ENCODE measurements around the gene TFB2M.
"Not testable (repeated sequence)": the region's sequence is repeated elsewhere in the genome, so short reads cannot be mapped to it uniquely, and the experiment has no call there.

TFB2M gene, protein sequence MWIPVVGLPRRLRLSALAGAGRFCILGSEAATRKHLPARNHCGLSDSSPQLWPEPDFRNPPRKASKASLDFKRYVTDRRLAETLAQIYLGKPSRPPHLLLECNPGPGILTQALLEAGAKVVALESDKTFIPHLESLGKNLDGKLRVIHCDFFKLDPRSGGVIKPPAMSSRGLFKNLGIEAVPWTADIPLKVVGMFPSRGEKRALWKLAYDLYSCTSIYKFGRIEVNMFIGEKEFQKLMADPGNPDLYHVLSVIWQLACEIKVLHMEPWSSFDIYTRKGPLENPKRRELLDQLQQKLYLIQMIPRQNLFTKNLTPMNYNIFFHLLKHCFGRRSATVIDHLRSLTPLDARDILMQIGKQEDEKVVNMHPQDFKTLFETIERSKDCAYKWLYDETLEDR

DNA sequence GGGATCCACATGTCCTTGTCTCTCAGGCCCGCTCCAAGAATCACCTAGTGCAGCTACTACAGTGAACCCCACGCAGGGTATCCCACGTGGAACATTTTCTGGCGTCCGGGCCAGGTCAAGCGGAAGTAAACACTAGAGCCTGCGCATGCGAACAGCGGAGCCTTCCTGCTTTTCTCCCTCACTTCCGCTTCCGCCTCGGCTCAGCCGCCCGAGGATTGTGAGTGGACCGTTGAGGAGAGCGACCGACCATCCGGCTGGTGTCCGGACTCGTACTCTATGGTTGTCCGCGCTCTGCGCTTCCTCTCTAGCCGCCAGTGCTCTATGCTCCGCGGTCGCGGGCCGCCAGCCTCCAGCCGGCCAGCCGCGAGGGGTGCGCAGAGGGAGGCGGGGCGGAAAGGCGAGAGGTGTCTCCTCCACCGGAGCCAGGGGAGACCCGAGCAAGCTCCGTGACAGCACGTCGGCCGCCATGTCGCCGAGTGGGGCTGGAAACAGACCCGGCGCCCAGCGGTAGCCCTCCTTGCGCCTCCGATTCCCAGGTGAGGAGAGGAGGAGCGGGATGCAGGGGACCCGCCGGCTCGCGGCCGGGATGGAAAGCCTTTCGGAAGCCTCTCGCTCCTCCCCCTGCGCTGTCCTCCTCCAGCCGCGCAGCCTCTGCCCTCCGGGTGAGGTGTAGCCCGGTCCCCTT, at the start of gene TFB2M, which contains the start of gene CNST:
Gene TFB2M, minus strand, starts transcription at position 134 of the 685 bp plus-strand sequence. Its CDS starts 123 bp downstream, at position 11.
Gene CNST, plus strand, starts transcription at position 329 of the 685 bp plus-strand sequence. CDS start 25,107 bp downstream, outside the sequence.
- peak; percentile 75 for DNase-seq (ENCODE audit: low read depth)

GRCh38 chr1:246613096-246613758, 47.2 kb upstream of the TFB2M start:
- no peak for DNase-seq (ENCODE audit: low read depth)

DNA sequence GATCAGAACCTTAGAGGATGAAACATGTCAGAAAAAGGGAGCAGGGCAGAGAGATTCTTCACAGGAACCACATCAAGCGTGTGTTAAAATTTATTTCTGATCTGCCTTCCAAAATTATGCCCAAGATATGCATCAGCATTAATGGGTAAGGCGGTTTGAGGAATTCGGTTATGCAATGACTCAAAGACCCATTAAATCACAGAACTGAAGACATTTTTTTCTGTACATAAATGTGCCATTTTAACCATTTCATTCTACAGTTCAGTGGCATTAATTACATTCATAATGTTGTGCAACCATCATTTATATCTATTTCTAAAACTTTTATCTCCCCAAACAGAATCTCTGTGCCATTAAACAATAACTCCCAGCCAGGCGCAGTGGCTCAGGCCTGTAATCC, 43.6 kb upstream of the TFB2M start:
- no peak for DNase-seq (ENCODE audit: low read depth)

- no peak for DNase-seq (ENCODE audit: low read depth)
Observed at GRCh38 chr1:246608616-246609376, 42.7 kb upstream of the TFB2M start.

DNA sequence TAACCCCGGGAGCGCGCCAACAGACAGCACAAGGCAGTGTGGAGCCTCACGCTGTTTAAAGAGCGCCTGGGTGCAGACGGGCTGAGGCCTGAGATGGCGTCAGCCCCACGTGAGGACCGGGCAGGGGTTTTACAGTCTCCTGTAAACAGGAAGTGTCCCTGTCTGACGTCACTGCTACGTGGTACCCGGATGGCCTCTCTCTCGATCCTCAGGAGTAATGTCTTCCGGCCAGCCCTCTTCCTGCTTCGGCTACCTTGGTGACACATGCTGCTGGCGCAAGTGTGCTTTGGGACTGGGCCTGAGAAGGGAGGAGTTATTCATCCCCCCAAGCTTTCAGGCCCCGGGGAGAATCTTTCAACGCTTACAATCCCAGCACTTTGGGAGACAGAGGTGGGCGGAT, 41.4 kb upstream of the TFB2M start:
- no peak for DNase-seq (ENCODE audit: low read depth)

DNA sequence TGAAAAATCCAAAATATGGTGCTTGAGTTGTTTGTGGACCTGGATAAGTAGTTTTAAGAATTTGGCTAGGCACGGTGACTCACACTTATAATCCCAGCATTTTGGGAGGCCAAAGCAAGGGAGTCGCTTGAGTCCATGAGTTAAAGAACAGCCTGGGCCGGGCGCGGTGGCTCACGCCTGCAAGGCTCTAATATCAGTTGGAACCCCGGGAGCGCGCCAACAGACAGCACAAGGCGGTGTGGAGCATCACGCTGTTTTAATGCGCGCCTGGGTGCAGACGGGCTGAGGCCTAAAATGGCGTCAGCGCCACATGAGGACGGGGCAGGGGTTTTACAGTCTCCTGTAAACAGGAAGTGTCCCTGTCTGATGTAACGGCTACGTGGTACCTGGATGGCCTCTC, 39.2 kb upstream of the TFB2M start:
- not testable (repeated sequence) for DNase-seq (ENCODE audit: low read depth)

DNA sequence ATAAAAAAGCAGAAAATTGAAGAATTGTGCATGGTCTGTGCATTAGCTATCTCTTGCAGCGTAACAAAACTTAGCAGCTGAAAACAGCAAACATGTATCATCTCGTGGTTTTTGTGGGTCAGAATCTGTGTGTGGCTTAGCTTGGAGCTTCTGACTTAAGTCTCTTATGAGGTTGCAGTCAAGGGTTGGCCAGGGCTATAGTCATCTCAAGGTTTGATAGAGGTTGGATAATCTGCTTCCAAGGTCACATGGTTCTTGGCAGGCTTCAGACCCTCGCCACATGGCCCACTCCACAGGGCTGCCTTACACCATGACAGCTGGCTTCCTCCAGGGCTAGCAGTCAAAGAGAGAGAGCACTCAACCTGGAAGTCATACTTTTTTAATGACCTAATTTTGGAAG, 36.1 kb upstream of the TFB2M start:
- no peak for DNase-seq (ENCODE audit: low read depth)

- DNase-seq (ENCODE audit: low read depth) = no peak
Observed at GRCh38 chr1:246600579-246600978, 34.5 kb upstream of the TFB2M start.

GRCh38 chr1:246599315-246599714, 33.3 kb upstream of the TFB2M start:
- DNase-seq (ENCODE audit: low read depth) = no peak

GRCh38 chr1:246597971-246598370, 31.9 kb upstream of the TFB2M start:
- no peak for DNase-seq (ENCODE audit: low read depth)

DNA sequence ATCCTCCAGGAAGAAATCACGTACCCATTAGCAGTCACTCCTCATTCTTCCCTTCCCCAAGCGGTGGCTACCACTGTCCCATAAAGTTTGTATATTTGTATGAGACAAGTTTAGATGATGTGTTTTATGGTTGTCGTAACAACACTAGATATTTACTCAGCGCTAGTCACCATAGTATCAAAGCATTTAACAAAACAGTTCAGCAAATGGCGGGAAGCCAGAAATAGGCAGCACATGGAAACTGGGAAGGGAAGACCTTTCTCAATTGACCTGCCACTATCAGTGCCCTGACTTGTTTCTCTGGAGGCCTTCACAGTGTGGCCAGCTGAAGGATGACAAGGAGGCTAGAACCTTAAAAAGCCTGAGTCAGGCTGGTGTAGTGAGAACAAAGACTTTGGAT, 31.3 kb upstream of the TFB2M start:
- no peak for DNase-seq (ENCODE audit: low read depth)

- DNase-seq (ENCODE audit: low read depth) = no peak
Observed at GRCh38 chr1:246595146-246595545, 29.1 kb upstream of the TFB2M start.

GRCh38 chr1:246592695-246593094, 26.6 kb upstream of the TFB2M start:
- no peak for DNase-seq (ENCODE audit: low read depth)

- no peak for DNase-seq (ENCODE audit: low read depth)
Observed at GRCh38 chr1:246591958-246592357, 25.9 kb upstream of the TFB2M start.

DNA sequence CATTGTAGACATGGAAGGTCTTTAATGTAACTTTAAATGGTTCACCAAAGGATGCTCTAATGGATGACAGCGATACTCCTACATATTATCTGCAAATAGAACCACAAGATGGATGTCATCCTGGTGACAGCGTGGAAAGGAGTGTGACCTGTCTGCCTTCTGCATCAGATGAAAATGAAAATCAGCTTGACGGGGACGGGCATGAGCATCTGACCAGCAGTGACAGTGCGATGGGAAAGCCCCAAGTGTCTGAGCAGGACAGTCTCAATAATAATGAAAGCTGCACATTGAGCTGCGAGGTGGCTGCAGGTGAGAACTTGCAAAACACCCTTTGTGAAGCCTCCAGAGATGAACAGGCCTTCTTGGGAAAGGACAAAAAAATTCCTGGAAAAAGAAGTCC, 25.4 kb upstream of the TFB2M start:
- DNase-seq (ENCODE audit: low read depth) = no peak

GRCh38 chr1:246591047-246591446, 25.0 kb upstream of the TFB2M start:
- no peak for DNase-seq (ENCODE audit: low read depth)

DNA sequence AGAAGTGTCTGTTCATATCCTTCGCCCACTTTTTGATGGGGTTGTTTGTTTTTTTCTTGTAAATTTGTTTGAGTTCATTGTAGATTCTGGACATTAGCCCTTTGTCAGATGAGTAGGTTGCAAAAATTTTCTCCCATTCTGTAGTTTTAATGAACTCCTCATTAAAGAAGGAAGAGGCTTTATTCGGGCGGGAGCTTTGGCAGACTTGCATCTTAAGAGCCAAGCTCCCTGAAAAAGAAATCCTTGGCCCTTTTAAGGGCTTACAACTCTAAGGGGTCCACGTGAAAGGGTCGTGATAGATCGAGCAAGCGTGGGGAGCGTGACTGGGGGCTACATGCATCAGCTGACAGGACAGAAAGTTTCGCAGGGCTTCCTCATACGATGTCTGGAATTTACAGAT, 23.9 kb upstream of the TFB2M start:
- not testable (repeated sequence) for DNase-seq (ENCODE audit: low read depth)

DNA sequence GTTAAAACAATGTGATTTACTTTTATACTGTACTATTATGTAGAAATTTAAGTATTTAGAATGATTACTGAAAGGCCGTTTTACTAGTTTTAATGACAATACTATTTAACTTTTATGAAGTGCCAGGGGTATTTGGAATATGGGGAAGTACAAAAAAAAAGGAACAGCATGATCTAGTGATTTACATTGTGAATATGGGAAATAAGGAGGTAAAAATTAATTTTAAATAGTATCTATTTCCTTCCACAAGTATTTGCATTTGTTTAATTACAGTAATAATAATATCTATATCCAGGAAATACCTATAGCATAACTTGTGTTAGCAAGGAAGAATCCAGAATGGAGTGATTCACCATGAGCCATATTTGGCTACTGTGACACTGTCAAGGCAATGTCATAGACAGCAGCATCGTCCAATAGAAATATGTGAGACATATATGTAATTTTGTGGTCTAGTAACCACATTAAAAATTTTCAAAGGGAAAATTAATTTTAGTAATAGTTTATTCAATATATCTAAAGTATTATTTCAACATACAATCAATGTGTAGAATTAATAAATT, 22.2 kb upstream of the TFB2M start:
- DNase-seq (ENCODE audit: low read depth) = no peak

DNA sequence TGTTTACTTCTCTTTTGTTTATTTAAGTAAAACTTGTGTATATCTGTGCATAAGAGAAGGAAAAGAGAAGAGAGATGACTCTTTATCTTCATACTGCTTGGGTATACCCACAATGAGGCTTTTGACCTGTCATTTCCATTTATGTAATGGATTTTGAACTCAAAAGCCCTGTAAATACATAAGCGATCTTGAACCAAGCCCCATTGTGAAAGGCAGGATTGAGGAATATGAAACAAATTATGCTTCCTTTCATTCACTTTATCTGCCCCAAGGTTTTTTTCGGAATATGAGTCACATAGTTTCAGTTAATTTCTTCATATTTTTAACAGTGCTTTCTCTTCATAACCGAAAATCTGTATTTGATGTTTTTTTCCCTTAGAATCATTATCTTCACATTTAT, 21.5 kb upstream of the TFB2M start:
- DNase-seq (ENCODE audit: low read depth) = no peak

DNA sequence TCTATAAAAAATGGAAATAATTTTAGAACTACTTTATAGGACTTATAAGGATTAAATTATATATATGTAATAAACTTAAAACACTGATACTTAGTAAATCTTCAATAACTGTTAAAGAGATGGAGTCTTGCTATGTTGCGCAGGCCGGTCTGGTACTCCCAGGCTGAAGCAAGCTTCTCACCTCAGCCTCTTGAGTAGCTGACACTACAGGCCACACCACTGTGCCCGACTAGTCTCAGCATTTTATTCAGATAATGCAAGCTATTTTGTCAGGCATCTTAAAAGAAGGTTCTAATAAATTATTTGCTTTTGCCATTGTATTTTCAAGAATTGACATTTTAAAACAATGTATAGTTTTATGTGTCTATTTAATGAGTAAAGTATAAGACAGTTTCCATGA, 21.0 kb upstream of the TFB2M start:
- no peak for DNase-seq (ENCODE audit: low read depth)

DNA sequence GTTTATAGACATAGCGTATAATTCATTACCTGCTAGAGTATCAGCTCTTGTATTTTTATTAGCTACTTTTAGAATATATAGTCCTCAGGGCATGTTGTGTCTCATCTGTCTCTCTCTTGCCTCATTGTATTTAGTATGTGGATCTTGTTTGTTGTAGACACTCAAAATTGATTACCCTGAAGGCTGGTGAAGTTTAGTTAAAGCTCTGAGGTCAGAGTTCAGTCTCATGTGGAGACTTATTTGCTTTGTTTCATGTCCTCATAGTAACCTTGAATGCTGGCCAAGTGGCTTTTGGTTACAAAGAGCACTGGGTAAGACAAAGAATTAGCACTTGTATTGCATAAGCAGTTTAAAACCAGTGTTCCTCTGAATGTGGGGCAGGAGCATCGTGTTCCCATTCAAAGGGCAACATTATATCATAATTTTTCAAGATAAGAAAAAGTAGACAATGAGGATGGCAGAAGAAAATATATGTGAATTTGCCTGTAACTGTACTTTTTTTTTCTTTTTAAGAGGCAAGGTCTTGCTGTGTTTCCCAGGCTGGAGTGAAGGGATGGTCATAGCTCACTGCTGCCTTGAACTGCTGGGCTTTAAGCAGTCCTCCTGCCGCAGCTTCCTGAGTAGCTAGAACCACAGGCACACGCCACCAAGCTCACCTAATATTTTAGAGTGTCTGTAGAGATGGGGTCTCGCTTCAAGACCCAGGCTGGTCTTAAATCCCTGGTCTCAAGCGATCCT, 17.6 kb upstream of the TFB2M start:
- no peak for DNase-seq (ENCODE audit: low read depth)
